AG09319 (cell line): ENCODE results near the gene PDZD2.
A peak's percentile ranks its signal among the peaks of the same experiment; 100 is the strongest.

Source experiments
- DNase-seq: peaks from one replicate; pipeline ENCODE4 v3.0.0-alpha.2; 2010; ENCODE audit warnings: low read depth; ENCODE audit errors: extremely low read depth
- TF ChIP-seq, protein P1 (sequence below): IDR thresholded peaks from 2 replicates; pipeline ENCODE4 v1.5.1; 2011; ENCODE audit warnings: low read depth, mild to moderate bottlenecking, inconsistent platforms, low read length, moderate library complexity

The PDZD2 gene

GRCh38 chr5:31983851-31984250 is 344.9 kb downstream of the PDZD2 start:
- no peak for DNase-seq
- TF ChIP-seq, protein P1, sequence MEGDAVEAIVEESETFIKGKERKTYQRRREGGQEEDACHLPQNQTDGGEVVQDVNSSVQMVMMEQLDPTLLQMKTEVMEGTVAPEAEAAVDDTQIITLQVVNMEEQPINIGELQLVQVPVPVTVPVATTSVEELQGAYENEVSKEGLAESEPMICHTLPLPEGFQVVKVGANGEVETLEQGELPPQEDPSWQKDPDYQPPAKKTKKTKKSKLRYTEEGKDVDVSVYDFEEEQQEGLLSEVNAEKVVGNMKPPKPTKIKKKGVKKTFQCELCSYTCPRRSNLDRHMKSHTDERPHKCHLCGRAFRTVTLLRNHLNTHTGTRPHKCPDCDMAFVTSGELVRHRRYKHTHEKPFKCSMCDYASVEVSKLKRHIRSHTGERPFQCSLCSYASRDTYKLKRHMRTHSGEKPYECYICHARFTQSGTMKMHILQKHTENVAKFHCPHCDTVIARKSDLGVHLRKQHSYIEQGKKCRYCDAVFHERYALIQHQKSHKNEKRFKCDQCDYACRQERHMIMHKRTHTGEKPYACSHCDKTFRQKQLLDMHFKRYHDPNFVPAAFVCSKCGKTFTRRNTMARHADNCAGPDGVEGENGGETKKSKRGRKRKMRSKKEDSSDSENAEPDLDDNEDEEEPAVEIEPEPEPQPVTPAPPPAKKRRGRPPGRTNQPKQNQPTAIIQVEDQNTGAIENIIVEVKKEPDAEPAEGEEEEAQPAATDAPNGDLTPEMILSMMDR = no peak

DNA sequence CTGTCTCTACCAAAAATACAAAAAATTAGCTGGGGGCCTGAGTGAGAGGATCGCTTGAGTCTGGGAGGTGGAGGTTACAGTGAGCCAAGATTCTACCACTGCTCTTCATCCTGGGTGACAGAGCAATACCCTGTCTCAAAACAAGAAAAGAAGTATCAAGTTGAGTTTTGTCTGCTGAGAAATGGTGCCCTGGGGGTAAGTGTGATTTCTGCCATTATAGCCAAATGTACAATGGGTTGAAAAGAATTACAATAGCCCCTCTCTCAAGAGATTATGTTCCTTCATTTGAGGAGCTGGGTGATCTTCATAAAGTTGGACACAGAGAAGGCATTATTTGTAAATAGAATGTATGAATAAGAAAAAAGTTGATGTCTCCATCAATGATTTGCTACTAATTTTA is 345.8 kb downstream of the PDZD2 start:
- TF ChIP-seq, protein P1 = no peak
- no peak for DNase-seq

- DNase-seq = no peak
- TF ChIP-seq, protein P1 = no peak
These were observed 347.2 kb downstream of the PDZD2 start for GRCh38 chr5:31986101-31986500.

GRCh38 chr5:31987985-31988710 is 349.2 kb downstream of the PDZD2 start:
- TF ChIP-seq, protein P1 = no peak
- DNase-seq = peak; percentile 88

GRCh38 chr5:31990081-31990650 is 351.2 kb downstream of the PDZD2 start:
- TF ChIP-seq, protein P1 = no peak
- no peak for DNase-seq

DNA sequence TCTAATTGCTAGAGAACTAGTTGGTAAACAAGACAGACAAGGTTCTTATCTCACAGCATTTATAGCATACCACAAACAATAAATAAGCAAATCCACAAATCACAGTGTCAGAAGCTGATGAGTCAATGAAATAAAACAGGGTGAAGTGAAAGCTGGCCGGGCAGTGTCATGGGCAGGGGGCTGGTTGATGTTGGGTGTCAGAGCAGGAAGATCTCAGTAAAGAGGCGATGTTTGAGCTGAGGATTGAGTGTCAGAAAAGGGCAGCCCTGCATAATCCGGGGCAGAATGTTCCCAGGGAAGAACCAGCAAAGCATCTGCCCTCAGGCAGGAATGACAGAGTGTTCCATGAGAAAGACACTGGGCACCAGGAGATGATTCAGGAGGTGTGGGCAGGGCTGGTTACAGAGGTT is 351.8 kb downstream of the PDZD2 start:
- TF ChIP-seq, protein P1 = no peak
- DNase-seq = no peak

- TF ChIP-seq, protein P1 = no peak
- DNase-seq = no peak
These were observed 353.4 kb downstream of the PDZD2 start for GRCh38 chr5:31992377-31992776.
